ENCODE measurements around the gene LRRC2.

Gene LRRC2

DNA sequence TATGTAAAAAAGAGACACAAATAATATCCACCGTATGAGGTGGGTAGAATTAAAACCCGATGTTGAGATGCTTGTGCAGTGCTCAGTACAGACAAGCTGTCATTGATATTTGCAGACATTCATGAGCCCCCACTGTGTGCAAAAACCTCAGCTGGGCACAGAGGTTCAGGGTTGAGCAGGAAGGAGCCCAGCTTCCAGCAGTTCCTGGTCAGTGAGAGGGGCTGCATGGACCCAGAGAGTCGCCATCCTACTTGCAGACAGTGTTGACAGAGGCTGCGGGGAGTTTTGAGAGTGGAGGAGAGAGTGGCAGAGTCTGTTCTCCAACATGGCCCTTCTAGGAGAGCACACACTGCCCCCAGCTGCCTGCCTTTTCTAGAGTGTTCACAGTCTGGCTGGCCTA is 95.3 kb downstream of the LRRC2 start:
- no peak for DNase-seq

DNA sequence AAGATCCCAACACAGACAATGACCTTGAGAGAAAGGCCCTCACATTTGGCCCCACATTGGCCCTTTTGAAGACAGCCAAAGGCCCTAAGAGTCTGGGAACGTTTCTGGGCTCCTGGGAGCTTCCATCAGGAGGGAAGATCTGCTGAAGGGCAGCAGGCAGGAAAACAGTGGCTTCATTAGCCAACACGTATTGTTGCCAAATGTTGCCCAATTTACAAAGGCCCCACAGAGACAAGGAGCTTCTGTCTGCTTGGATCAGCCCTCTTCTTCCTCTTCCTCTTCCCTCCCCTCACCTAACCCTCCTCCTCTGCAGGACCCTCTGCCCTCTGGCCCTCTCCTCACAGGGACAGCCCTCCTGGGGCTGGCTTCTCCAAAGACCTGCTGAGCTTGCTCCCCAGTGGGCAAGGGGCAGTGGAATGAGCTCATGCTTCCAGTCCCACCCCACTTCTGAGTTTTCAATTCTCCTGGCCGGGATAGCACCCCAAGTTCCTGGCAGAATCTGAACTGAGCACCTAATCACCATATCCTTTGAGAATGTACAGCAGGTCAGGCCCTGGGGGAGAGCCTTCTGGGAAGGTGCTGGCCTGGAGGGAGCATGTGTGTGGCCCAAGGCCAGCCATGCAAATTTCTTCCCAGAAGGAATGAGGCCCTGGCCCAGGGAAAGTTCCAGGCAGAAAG is 96.3 kb downstream of the LRRC2 start:
- no peak for DNase-seq

DNA sequence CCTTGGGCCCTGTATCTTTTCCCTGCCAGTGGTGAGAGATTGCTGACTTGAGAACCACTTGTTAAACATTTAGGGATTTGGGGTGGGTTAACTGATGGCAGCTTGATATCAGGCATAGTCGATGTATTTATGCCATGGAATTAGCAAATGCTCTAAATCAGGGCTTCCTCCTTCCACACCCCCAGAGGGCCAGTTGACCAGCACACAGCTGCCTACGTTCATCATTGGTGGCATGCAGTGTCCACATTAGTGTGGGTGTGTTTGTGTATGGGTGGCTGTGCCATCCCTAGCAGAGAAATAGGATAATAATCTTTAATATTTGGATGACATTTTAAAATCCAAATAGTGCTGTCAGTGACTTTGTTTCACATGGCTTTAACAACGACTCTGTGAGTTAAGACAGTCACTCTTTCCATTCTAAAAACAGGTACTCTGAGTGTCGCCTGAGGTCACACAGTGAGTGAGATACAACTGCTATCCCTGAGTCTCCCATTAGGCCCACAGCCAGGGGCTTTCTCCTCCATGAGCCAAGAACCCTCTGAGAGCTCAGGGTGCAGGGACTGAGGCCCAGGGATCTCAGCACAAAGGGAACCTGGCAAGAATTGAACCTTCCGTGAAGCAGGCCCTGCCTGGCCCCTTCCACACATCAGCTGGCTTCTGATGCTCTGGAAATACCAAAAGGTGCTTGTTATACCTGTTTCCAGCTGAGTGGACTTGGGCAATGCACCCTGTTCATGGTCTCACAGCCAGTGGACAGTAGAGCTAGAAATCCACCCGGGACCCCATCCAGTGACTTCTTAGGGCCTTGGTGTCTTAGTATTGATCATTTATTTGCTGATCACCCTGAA is 97.1 kb downstream of the LRRC2 start:
- DNase-seq = no peak

DNA sequence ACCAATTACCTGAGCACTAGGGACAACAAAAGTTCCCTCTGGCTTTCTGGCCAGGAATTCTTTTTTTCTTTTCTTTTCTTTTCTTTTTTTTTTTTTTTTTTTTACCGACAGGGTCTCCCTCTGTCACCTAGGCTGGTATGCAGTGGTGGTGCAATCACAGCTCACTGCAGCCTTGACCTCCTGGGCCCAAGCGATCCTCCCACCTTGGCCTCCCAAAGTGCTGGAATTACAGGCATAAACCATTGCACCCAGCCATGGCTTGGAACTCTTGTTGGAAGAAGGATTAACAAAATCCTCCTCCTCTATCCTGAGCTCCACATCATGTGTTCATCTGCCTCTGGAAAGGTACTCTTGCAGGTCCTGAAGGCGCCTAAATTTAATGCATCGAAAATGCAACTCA is 98.5 kb downstream of the LRRC2 start:
- no peak for DNase-seq

DNA sequence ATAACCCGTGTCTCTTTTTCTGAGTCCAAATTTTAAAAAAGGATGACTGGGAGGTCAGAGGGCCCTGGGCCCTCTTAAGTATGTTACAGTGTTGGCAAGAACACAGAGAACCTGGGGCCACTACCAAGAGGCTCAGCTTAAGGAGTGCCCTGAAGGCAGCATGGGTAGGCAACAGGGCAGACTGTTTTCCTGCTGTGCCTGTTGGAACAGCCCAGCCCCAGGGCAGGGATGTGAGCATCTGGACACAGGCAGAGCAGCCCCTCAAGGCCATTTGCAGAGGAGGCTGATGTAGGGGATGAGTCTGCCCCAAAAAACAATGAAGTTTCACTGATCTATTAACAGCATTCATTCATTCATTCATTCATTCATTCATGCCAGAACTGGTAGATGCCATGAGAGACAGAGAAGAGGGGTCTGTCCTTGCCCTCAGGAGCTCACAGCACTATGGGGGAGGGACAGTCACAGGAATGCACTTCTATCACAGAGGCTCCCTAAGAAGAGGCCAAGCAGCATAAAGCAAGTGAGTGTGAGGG is 99.2 kb downstream of the LRRC2 start:
- no peak for DNase-seq

DNA sequence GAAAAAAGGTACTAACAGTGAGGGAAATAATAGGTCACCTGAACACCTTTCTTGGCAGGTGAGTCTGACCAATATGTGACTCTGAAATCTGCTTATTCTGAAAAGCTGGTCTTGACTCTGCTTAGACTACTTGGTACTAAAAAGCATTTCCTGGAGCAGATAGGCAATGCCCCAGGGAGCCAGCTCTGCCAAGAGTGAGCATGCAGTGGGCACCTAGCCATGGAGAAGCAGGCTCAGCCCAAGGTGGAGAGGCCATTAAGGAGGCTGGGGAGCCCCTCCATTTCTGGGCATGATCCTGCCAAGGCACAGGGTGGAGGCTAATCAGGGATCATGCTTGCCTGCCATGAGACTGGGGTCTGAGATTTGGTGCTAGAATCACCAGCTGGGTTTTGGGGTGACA is 99.8 kb downstream of the LRRC2 start:
- no peak for DNase-seq

Measured in NCI-H82 (cell line).